Activated CD4-positive, alpha-beta T cell treated with anti-CD3 and anti-CD28 coated beads, Interleukin-2, Interleukin-6, amounts not matched to agents 100 ng/mL and 50 ng/mL, durations not matched to agents 16 hours and 8 hours (primary cell): ENCODE measurements around the gene BAZ1B.
"Not testable (repeated sequence)": the region's sequence is repeated elsewhere in the genome, so short reads cannot be mapped to it uniquely, and the experiment has no call there.

Source experiments
- DNase-seq: peaks from one replicate; pipeline ENCODE4 v3.0.0-alpha.2; 2020

The BAZ1B gene

GRCh38 chr7:73504017-73504416 lies 18.1 kb downstream of the BAZ1B start:
- DNase-seq, result no peak

GRCh38 chr7:73503229-73503628 lies 18.9 kb downstream of the BAZ1B start:
- DNase-seq, result no peak

DNA sequence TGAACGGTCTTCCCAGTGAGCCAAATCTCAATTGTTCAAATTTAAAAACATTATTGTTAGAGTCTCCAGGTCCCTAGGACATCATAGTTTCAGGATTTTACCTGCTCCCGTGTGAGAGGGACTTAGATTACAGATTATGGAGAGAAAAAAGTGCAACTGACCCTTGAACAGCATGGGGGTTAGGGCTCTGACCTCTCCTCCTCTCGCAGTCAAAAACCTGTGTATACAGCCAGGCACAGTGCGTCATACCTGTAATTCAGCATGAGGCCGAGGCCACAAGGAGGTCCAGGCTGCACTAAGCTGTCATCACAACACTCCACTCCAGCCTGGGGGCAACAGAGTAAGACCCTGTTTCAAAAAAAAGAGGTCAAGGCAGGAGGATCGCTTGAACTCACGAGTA lies 25.5 kb downstream of the BAZ1B start:
- DNase-seq, result no peak

- DNase-seq, result not testable (repeated sequence)
Observed at GRCh38 chr7:73495507-73495906, 26.6 kb downstream of the BAZ1B start.

DNA sequence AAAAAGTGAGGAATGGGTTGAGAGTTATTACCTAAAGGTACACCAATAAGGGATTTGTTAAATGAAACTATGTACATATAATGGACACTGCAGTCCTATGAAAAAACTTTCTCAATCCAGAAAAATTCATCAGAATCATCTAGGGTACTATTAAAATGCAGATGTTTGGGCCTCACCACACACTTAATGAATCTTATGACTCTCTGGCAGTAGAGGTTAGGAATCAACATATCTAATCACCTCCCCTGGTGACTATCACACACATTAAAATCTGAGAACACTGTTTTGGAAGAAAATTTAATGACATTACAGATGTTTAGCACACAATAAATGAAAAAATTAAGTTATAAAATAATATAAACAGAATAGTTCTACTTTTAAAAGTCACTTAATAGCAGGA lies 32.1 kb downstream of the BAZ1B start:
- DNase-seq, result no peak

DNA sequence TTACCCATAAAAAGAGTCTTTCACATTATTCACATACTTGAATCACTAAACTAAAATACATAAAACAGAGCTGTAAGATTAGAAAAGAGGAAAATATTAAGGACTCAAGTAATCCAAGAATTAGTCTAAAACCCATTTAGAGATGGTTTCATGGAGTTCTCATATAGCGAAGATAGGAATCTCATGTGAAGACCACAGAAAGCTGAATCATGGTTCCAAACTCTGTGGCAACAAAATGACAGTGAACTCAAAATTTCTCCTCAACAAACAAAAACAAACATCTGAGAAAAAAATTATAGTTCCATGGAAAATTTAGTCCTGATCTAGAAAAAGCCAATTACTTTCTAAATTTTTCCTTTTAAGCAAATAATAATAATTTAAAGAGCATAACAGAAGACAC lies 34.6 kb downstream of the BAZ1B start:
- no peak for DNase-seq

DNA sequence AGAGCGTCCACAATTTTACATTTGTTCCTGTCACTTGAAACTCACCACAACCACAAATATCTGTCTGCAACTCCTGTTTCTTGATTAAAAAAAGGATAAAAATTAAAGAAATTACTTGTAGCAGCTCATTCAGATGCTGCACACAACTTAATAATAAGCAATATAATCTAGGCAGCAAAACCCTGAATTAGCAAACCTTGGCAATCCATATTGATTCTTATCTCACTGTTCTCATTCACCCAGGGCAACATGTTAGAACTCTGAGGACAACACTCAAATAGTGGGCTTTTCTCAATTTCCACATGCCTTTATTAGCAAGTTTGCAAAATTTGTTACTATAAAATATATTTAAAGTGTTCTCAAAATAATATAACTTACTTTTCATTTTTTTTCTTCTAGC lies 38.9 kb downstream of the BAZ1B start:
- no peak for DNase-seq

DNA sequence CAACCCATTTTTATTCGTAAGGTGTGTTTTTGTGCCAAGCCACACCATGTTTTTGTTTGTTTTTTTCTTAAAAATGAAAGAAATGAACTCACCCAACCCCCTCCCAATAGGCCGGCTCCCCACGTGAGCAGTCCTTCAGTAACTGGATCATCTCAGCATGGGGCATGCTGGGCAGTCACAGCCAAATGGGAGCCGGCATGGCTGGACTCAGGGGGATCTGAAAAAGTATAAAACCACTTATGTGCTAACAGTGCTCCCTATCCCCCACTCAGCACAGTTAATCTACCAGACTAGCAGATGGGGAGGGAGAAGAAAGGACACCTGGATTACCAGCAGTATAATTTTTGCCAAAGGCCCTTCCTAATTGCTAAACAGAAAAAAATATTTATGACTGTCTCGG lies 39.3 kb downstream of the BAZ1B start:
- DNase-seq, result no peak

- DNase-seq, result not testable (repeated sequence)
Observed at GRCh38 chr7:73481521-73481920, 40.6 kb downstream of the BAZ1B start.

GRCh38 chr7:73478549-73478948 lies 43.5 kb downstream of the BAZ1B start:
- no peak for DNase-seq

DNA sequence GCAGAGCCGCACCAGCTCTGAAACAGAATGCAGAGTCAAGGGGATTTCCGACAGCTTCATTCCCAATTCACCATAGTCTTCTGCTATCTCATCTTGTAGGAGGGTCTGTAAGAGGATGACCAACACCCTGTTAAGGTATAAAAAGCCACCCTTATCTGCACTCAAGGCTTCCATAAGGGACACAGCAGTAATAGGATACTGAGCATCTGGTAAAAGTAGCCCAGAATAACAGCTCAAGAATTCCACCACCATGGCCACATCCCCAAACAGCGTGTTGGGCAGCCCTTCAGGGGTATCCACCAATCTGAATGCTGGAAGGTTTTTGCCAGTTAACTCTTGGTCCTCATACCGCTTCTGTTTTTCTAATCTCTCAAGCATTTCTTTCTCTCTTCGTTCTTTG lies 44.7 kb downstream of the BAZ1B start:
- DNase-seq, result no peak

GRCh38 chr7:73470208-73470607 lies 51.9 kb downstream of the BAZ1B start:
- no peak for DNase-seq

- DNase-seq, result not testable (repeated sequence)
Observed at GRCh38 chr7:73467046-73467445, 55.0 kb downstream of the BAZ1B start.

GRCh38 chr7:73466112-73466511 lies 56.0 kb downstream of the BAZ1B start:
- no peak for DNase-seq

GRCh38 chr7:73463966-73464365 lies 58.1 kb downstream of the BAZ1B start:
- DNase-seq, result no peak

GRCh38 chr7:73463260-73463659 lies 58.8 kb downstream of the BAZ1B start:
- no peak for DNase-seq

DNA sequence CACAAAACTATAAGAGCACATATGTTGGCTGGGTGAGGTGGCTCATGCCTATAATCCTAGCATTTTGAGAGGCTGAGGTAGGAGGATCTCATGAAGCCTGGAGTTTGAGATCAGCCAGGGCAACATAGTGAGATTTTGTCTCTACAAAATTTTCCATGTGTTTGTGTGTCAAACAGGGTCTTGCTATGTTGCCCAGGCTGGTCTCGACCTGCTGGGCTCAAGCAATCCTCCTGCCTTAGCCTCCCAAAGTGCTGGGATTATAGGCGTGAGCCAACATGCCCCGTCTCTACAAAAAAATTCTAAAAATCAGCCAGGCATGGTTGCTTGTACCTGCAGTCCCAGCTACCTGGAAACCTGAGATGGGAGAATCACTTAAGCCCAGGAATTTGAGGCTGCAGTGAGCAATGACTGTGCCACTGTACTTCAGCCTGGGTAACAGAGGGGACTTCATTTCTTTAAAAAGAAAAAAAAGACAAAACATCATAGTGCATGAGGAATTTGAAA lies 60.3 kb downstream of the BAZ1B start:
- DNase-seq, result no peak

- no peak for DNase-seq
Observed at GRCh38 chr7:73454424-73454823, 67.7 kb downstream of the BAZ1B start.

DNA sequence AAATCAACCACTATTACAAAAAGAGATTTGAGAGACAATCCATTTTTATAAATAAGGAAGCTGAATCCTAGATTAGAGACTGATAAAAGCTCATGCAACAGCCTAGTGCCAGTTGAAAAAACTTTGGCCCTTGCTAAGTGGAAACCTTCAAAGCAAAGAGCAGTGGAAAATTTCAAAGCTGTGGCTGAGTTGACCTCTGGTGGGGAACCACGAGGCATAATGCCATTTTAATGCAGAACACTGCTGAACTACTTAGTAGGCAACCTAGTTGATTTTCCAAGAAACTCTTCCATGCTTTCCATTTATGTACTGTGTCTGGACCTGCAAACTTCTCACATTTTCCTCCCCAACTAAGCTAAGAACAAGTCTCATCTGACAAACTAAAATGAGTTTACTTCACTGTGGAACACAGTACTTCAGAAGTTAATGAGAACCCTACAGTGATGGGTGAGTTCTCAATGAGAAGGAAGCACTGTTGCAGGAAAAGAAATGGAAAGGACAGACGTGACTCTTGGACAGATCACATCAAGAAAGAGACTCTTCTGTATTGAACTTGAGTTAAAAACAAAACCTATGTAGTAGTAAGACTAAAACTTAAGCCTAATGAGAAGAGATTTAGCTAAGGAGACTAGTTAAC lies 69.0 kb downstream of the BAZ1B start:
- no peak for DNase-seq

GRCh38 chr7:73451780-73452398 lies 70.2 kb downstream of the BAZ1B start:
- peak; percentile 59 for DNase-seq

DNA sequence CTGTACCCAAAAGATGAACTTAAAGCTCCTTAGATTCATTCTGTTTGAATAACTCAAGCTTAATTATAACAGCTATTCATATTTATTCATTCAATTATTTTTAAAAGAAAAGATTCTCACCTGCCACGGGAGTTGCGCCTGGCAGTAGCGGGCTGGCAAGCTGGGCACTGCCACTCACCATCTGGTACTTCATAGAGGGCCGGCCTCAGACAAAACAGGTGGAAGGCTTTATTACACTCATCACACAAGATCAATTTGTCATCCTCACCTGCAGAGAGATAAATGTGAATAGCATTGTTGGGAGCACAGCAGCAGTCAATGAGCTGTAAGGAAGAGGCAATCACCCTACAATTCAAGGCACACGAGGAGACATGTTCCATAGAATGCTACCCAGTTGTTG lies 72.7 kb downstream of the BAZ1B start:
- no peak for DNase-seq

GRCh38 chr7:73448609-73449008 lies 73.5 kb downstream of the BAZ1B start:
- DNase-seq, result no peak

- DNase-seq, result no peak
Observed at GRCh38 chr7:73447121-73447733, 74.9 kb downstream of the BAZ1B start.

- DNase-seq, result no peak
Observed at GRCh38 chr7:73446682-73447081, 75.4 kb downstream of the BAZ1B start.
